WTC11 (cell line): ENCODE data around the gene PBX3. TPM values are rescaled to one million over a fixed set of nuclear protein-coding genes. Genes with fewer than 3 reads are reported as not detected.

ENCODE experiments used
- ATAC-seq: fragments of 200-7000 bp; cut with Tn5 transposase; 2 replicates; pipeline ENCODE4 v1.10.0; 2021; ENCODE audit warnings: mild to moderate bottlenecking, moderate library complexity
- CTCF ChIA-PET: fragments of 300-600 bp; sonication (Branson Sonifier 250); formaldehyde crosslinking; loops from one replicate; lab custom pipeline; 2021; ENCODE audit warnings: antibody characterized with exemption; lab: Charles Lee
- POLR2A ChIA-PET: fragments of 350-600 bp; sonication (Branson Sonifier 250); formaldehyde crosslinking; loops from one replicate; lab custom pipeline; 2021; ENCODE audit warnings: antibody characterized with exemption; lab: Charles Lee
- DNase-seq: peaks from one replicate; pipeline ENCODE4 v3.0.0; 2021; ENCODE audit warnings: low spot score
- H3K27ac Mint-ChIP-seq: 2 replicates; pipeline ENCODE4 v1.8.0; 2021; ENCODE audit warnings: mixed read lengths
- H3K27me3 Mint-ChIP-seq: 2 replicates; pipeline ENCODE4 v1.8.0; 2021; ENCODE audit warnings: low read depth, mild to moderate bottlenecking, moderate library complexity, mixed read lengths
- H3K36me3 Mint-ChIP-seq: 2 replicates; pipeline ENCODE4 v1.8.0; 2021; ENCODE audit warnings: mixed read lengths
- H3K4me1 Mint-ChIP-seq: 2 replicates; pipeline ENCODE4 v1.8.0; 2022; ENCODE audit warnings: mixed read lengths
- H3K4me3 Mint-ChIP-seq: 2 replicates; pipeline ENCODE4 v1.8.0; 2021; ENCODE audit warnings: mild to moderate bottlenecking, moderate library complexity, mixed read lengths
- H3K9me3 Mint-ChIP-seq: 2 replicates; pipeline ENCODE4 v1.8.0; 2021; ENCODE audit warnings: mixed read lengths
- CREB1 ChIP-seq: sonication (generic); formaldehyde crosslinking; IDR thresholded peaks from 2 replicates; pipeline ENCODE4 v1.8.0; 2023; ENCODE audit warnings: mild to moderate bottlenecking, missing genetic modification reagents
- EMX1 ChIP-seq: fragments of 250-450 bp; sonication (Bioruptor Pico); IDR thresholded peaks from 2 replicates; pipeline ENCODE4 v1.8.0; 2021; ENCODE audit warnings: mild to moderate bottlenecking
- ESRRA ChIP-seq: sonication (generic); formaldehyde crosslinking; IDR thresholded peaks from 2 replicates; pipeline ENCODE4 v1.8.1; 2022; ENCODE audit warnings: mild to moderate bottlenecking, missing genetic modification reagents, borderline replicate concordance
- MXD4 ChIP-seq: fragments of 250-450 bp; sonication (Bioruptor Pico); IDR thresholded peaks from 2 replicates; pipeline ENCODE4 v1.8.0; 2021; ENCODE audit warnings: mild to moderate bottlenecking, moderate library complexity, borderline replicate concordance
- NFATC4 ChIP-seq: fragments of 250-450 bp; sonication (Bioruptor Pico); IDR thresholded peaks from 2 replicates; pipeline ENCODE4 v1.9.0; 2021; ENCODE audit warnings: mild to moderate bottlenecking
- NFE2L1 ChIP-seq: sonication (generic); formaldehyde crosslinking; IDR thresholded peaks from 2 replicates; pipeline ENCODE4 v1.8.1; 2023; ENCODE audit warnings: missing genetic modification reagents
- NFYB ChIP-seq: sonication (generic); formaldehyde crosslinking; conservative IDR thresholded peaks from 2 replicates; pipeline ENCODE4 v1.8.0; 2022; ENCODE audit warnings: low read depth, missing genetic modification reagents
- NR3C1 ChIP-seq: sonication (generic); formaldehyde crosslinking; conservative IDR thresholded peaks from 2 replicates; pipeline ENCODE4 v1.8.1; 2023; ENCODE audit warnings: low read depth, mild to moderate bottlenecking, missing genetic modification reagents
- STAT6 ChIP-seq: sonication (generic); formaldehyde crosslinking; conservative IDR thresholded peaks from 2 replicates; pipeline ENCODE4 v1.8.1; 2023; ENCODE audit warnings: mild to moderate bottlenecking, low read depth, missing genetic modification reagents, moderate library complexity
- TEAD1 ChIP-seq: sonication (generic); formaldehyde crosslinking; IDR thresholded peaks from 2 replicates; pipeline ENCODE4 v1.8.0; 2022; ENCODE audit warnings: mild to moderate bottlenecking, missing genetic modification reagents
- ZNF263 ChIP-seq: sonication (generic); formaldehyde crosslinking; IDR thresholded peaks from 2 replicates; pipeline ENCODE4 v1.8.1; 2022; ENCODE audit warnings: low read depth, mild to moderate bottlenecking, moderate library complexity, missing genetic modification reagents
- ZNF512 ChIP-seq: sonication (generic); formaldehyde crosslinking; IDR thresholded peaks from 2 replicates; pipeline ENCODE4 v1.8.1; 2022; ENCODE audit warnings: missing genetic modification reagents, borderline replicate concordance
- ZNF532 ChIP-seq: fragments of 250-450 bp; sonication (Bioruptor Pico); IDR thresholded peaks from 2 replicates; pipeline ENCODE4 v1.9.0; 2021; ENCODE audit warnings: mild to moderate bottlenecking, borderline replicate concordance
- ZNF671 ChIP-seq: fragments of 250-450 bp; sonication (Bioruptor Pico); IDR thresholded peaks from 2 replicates; pipeline ENCODE4 v1.8.0; 2021; ENCODE audit warnings: mild to moderate bottlenecking
- total RNA-seq: library from RNA; stranded (reverse); gene quantifications from 3 replicates; pipeline ENCODE4 v1.2.3, GENCODE V29; 2021
- TF ChIP-seq, protein P1 (sequence below): fragments of 250-450 bp; sonication (Bioruptor Pico); IDR thresholded peaks from 2 replicates; pipeline ENCODE4 v1.9.0; 2021; ENCODE audit warnings: mild to moderate bottlenecking
- TF ChIP-seq, protein P2 (sequence below): fragments of 250-450 bp; sonication (Bioruptor Pico); IDR thresholded peaks from 2 replicates; pipeline ENCODE4 v1.8.0; 2021; ENCODE audit warnings: mild to moderate bottlenecking
- TF ChIP-seq, protein P3 (sequence below): sonication (generic); formaldehyde crosslinking; IDR thresholded peaks from 2 replicates; pipeline ENCODE4 v1.8.1; 2022; ENCODE audit warnings: mild to moderate bottlenecking, moderate library complexity, missing genetic modification reagents

PBX3 gene
- total RNA-seq, 1 experiment from 2014 or later = 48.5 TPM

DNA sequence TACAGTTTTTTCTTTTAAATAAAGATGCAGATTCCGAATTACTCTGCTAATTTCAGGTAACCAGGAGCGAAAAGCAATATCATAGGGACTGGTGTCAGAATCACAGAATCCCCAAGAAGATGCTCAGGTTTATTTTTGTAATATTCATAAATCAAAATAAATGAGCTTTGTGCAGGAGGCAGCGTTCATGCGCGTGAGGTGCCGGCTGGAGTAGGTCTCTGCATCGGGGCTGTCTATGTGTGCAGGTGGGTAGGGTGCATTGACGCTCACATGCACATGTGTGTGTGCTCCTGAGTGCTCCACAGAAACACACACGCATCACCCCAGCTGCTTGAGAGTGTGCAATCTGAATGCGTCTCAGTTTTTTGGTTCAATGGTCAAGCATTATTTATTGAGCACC is 226.4 kb downstream of the PBX3 start (continued):
- no peak for TF ChIP-seq ZNF532
- no peak for TF ChIP-seq ZNF671 (CRISPR knock-in tag)
- TF ChIP-seq TEAD1 (CRISPR knock-in tag) = no peak

DNA sequence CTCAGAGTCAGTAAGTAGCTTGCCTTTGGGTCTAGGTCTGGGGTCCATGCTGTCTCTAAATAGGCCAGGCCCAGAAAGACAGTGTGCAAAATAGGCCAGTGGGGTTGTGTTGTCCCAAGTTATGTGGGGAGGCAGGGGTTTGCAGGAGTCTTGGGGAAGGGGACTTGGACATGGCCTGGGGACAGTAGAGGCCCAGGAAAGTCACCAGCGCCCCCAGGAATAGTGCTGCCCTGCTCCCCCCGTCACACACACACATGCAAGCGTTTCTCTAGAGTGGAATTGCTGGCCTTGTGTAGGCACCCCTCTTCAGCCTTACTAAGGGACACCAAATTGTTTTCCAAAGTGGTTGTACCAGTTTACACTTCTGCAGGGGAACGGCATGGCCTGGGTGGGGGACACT is 227.5 kb downstream of the PBX3 start:
- DNase-seq (no peak), ATAC-seq (no peak)
- H3K4me3 Mint-ChIP-seq = no peak overlapping the region
- H3K9me3 Mint-ChIP-seq = peaks cover 45% of the 10 kb centered on the region
- no peaks in the 10 kb centered on the region for H3K4me1 Mint-ChIP-seq
- H3K36me3 Mint-ChIP-seq = peaks cover 29% of the 10 kb centered on the region
- ChIA-PET POLR2A (no interaction called here), CTCF (no interaction called here)
- peaks cover 4% of the 10 kb centered on the region for H3K27me3 Mint-ChIP-seq
- no peak overlapping the region for H3K27ac Mint-ChIP-seq
- TF ChIP-seq STAT6 (no peak), NFATC4 (CRISPR knock-in tag) (no peak), CREB1 (no peak), NFYB (CRISPR knock-in tag) (no peak), ZNF532 (no peak), ZNF263 (CRISPR knock-in tag) (no peak), MXD4 (CRISPR knock-in tag) (no peak), NFE2L1 (no peak), ZNF512 (CRISPR knock-in tag) (no peak), EMX1 (no peak), ESRRA (CRISPR knock-in tag) (no peak), NR3C1 (CRISPR knock-in tag) (no peak)
- TF ChIP-seq, protein P1, sequence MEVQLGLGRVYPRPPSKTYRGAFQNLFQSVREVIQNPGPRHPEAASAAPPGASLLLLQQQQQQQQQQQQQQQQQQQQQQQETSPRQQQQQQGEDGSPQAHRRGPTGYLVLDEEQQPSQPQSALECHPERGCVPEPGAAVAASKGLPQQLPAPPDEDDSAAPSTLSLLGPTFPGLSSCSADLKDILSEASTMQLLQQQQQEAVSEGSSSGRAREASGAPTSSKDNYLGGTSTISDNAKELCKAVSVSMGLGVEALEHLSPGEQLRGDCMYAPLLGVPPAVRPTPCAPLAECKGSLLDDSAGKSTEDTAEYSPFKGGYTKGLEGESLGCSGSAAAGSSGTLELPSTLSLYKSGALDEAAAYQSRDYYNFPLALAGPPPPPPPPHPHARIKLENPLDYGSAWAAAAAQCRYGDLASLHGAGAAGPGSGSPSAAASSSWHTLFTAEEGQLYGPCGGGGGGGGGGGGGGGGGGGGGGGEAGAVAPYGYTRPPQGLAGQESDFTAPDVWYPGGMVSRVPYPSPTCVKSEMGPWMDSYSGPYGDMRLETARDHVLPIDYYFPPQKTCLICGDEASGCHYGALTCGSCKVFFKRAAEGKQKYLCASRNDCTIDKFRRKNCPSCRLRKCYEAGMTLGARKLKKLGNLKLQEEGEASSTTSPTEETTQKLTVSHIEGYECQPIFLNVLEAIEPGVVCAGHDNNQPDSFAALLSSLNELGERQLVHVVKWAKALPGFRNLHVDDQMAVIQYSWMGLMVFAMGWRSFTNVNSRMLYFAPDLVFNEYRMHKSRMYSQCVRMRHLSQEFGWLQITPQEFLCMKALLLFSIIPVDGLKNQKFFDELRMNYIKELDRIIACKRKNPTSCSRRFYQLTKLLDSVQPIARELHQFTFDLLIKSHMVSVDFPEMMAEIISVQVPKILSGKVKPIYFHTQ (CRISPR knock-in tag) = no peak
- TF ChIP-seq, protein P2, sequence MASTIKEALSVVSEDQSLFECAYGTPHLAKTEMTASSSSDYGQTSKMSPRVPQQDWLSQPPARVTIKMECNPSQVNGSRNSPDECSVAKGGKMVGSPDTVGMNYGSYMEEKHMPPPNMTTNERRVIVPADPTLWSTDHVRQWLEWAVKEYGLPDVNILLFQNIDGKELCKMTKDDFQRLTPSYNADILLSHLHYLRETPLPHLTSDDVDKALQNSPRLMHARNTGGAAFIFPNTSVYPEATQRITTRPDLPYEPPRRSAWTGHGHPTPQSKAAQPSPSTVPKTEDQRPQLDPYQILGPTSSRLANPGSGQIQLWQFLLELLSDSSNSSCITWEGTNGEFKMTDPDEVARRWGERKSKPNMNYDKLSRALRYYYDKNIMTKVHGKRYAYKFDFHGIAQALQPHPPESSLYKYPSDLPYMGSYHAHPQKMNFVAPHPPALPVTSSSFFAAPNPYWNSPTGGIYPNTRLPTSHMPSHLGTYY (CRISPR knock-in tag) = no peak
- TF ChIP-seq, protein P3, sequence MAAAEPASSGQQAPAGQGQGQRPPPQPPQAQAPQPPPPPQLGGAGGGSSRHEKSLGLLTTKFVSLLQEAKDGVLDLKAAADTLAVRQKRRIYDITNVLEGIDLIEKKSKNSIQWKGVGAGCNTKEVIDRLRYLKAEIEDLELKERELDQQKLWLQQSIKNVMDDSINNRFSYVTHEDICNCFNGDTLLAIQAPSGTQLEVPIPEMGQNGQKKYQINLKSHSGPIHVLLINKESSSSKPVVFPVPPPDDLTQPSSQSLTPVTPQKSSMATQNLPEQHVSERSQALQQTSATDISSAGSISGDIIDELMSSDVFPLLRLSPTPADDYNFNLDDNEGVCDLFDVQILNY (CRISPR knock-in tag) = no peak
